NCI-H226 (cell line): ENCODE data around the gene XPR1.

Experiments
- DNase-seq: peaks from one replicate; pipeline ENCODE4 v3.0.0-alpha.2; 2015

The XPR1 gene

DNA sequence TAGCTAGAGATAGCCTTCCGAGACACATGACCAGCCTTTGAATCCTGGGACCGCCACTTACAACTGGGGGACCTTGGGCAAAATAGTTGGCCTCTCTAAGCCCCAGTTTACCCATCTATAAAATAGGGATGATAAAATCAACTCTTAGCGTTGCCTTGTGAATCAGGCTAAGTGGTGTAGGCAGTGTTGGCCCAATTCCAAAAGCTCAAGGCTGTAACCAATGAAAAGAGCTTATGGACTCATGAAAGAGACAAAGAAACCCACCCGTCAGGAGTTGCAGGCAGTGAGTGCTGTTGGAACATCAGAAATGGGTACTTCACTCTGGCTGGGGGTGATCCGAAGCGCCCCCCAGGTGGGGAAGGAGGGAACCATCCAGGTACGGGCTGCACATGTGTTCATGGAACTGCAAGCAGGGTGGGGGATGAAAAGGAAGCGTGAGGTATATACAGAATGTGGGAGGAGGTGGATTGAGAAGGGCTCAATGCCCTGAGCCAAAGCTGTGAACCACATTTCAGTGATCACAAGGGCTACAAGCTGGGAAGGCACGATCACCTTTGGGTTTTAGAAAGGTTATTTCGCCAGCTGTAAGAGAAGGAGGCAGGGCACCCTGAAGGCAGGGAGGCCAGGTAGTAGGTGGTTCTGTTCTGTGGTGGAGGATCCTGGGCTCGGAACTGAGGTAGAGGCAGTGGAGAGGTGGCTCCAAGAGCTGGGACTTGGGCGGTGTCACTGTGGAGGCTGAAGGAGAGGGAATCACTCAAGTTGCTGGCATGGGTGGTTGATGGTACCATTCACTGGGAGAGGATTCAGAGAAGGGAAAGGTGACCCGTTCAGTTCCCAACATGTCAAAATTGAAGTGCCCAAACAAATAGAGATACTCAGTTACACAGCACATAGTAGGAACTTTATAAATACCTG is 269.5 kb downstream of the XPR1 start:
- DNase-seq = no peak

DNA sequence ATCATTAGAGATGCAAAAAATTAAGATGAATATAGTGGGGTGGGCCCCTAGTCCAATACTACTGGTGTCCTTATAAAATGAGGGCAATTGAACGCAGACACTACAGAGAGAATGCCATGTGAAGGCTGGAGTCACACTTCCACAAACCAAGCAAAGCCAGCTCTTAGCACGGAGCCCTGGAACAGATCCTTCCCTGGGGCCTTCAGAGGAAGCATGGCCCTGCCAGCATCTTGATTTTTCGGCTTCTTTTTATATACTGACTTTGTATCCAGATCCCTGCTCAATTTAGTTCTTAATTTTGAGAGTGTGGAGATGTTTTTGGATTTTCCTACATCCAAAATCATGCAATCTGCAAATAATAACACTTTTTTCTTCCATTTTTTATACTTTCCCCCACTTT is 270.7 kb downstream of the XPR1 start:
- DNase-seq = no peak

DNA sequence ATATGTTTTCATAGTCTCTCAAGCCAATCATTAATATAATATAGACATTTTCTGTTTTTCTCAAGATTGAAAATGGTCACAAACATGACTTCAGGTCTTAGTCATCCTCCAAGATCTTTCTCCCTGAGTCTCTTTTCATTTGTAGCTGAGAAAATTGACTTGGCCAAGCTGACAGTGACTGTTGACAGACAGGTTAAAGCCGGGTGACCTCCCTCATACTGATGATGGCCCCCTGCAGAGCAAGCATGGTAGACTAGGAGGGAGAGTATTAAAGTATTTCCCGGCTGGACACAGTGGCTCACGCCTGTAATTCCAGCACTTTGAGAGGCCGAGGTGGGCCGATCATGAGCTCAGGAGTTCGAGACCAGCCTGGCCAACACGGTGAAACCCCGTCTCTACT is 274.1 kb downstream of the XPR1 start:
- DNase-seq = no peak

DNA sequence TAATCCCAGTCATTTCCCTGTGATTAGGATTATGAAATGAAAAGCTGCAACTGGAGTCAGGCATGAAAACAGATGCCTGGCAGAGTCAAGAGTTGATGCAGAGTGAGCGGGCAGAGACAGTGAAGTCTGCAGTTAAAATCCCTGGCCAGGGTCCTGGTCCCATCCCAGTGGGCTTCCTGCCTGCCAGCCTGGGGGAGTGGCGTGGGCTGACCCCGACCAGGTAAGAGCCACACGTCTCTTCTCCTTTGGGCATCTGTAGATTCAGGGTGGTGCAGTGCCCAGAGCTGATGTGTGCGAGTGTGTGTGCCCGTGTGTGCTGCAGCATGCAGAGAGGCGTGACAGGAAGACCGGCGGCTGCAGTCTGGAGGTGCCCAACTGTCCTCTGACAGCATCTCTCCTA is 274.7 kb downstream of the XPR1 start:
- DNase-seq = no peak

DNA sequence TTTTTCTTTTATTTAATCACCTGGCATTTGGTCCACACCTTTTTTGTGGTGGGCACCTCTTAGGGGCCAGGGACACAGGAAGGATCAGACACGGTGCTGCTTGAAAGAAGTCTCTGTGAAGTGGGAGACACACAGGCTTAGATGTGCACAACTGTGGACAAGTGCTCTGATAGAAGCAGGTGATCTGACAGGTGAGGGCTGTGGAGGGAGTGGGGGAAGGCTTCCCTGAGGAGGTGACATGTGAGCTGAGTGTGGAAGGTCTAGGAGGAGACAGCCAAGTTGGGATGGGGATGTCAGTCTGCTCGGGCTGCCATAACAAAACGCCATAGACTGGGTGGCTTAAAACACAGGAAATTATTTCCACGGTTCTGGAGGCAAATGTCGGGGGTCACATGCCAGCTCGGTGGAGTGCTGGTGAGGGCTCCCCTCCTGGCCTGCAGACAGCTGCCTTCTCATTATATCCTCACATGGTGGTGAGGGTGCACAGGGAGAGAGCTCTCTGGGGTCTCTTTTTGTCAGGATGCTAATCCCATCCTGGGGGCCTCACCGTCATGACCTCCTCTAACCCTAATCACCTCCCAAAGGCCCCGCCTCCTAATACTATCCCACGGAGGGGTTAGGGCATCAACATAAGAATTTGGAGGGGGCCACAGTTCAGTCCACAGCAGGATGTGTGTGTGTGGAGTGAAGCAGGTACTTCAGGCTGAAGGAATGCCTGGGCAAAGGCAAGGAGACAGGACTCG is 275.7 kb downstream of the XPR1 start:
- DNase-seq = no peak

DNA sequence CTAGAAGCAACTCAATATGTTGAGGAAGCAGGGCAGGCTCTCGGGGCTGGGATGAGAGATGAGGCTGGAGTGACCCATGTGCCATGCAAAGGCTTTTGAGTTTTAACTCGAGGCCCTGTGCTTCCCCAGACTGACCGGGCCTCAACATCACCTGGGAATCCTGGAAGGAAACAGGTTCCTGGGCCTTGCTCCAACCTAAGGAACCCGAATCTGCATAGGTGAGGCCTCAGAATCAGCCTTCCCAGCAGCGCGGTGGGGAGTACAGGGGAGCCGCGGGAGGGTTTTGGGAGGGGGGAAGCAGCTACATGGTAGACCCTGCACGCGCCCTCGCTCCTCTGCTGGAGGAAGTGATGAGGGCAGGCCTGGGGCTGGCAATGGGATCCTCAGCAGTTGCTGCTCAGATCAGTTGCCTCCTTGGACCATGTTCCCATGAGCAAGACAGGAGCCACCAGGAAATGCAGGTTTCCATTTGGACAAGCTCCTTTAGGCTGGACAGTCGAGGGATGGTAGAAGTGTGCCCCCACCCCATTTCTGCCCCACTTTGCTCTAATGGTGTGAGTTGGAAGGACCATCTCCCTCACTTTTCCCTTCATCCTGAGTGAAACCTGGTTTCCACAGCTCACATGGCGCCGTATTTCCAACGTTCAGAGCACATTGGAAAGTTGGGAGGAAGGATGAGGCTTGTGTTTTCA is 276.4 kb downstream of the XPR1 start:
- no peak for DNase-seq

DNA sequence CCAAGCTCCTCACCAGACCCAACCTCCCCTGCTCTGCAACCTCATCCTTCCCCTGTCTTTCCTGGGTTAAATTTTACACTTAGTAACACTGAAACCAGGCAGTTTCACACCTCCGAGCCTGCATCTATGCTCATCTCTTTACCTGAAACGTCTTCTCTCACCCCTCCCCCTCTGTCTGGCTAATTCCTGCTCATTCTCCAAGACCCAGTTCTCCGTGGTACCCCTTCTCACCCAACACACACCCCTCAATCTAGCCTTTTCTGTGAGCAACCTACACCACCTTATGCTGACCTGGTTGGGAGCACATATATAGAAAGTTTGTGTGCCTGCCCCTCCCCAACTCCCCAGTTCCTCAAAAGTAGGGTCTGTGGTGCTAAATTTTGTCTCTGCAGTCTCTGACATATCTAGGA is 277.2 kb downstream of the XPR1 start:
- DNase-seq = no peak

DNA sequence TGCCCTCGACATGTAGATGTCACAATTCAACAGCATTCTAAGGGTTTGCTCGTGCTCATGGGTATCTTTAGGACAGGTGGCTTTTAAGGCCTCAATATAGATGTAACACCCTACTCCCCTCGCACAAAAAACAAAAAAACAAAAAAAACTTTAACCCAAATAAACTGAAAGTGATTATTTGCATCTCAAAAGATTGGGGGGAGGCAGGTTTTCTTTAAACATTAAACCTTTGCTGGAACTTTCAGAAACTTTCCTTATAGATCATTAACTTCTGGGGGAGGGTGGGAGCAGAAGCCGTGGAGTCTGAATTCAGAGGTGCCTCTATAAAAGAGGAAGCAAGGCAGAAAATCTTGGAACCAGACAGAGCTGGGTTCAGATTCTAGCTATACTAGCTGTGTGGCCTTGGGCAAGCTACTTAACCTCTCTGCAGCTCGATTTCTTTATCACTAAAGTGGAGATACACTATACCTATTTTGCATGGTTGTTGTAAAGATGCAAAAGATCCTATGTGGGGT is 277.7 kb downstream of the XPR1 start:
- DNase-seq = no peak

DNA sequence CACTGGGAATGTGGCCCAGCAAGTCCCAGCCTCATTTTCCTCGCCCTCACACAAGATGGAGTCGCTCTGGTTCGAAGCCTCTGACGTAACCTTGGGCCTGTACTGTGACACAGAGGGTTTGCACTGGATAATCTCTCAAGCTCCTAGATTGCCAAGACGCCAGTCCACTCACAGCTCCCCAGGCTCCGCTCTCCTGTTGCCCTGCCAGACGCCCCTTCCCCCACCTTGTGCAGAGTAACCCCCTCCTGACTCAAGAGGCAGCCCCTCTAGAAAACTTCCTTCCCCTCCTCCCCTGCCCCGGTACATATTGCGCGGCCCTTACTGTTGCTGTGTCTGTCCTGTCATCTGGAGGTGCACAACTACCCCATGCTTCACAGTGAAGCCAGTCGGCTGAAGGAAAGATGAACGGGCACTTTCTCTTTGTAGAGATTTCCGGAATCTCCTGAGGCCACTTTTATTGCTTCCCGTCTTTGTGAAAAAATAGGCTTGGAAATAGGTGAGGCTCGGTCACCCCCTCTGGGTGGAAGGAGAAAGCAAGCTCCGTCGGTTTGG is 279.9 kb downstream of the XPR1 start:
- DNase-seq = no peak

DNA sequence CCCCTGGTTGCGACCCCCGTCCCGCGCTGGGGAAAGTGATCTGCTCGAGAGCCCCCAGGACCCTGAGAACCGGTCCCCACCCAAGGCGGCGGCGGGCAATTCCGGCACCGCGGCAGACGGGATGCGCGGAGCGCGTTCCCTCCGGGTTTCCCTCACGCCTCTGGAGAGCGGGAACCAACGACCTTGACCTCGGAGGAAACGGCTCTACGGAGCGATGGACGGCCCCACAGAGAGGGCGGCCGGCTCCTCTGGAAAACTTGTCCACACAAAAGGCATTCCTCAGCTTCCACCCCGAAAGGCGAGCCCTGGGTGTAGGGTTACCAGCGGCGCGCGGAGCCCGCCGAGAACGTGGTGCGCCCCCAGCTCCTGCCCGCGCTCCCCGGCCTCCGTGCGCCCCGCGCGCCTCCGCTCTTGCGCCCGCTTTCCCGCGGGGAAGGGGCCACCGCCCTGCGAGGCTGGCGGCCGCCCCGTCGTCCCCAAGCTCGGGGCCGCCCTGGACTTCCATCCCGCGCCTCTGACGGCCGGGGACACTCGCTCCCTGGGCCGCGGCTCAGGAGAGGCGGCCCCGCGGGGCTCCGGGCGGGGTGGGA is 280.5 kb downstream of the XPR1 start:
- no peak for DNase-seq

DNA sequence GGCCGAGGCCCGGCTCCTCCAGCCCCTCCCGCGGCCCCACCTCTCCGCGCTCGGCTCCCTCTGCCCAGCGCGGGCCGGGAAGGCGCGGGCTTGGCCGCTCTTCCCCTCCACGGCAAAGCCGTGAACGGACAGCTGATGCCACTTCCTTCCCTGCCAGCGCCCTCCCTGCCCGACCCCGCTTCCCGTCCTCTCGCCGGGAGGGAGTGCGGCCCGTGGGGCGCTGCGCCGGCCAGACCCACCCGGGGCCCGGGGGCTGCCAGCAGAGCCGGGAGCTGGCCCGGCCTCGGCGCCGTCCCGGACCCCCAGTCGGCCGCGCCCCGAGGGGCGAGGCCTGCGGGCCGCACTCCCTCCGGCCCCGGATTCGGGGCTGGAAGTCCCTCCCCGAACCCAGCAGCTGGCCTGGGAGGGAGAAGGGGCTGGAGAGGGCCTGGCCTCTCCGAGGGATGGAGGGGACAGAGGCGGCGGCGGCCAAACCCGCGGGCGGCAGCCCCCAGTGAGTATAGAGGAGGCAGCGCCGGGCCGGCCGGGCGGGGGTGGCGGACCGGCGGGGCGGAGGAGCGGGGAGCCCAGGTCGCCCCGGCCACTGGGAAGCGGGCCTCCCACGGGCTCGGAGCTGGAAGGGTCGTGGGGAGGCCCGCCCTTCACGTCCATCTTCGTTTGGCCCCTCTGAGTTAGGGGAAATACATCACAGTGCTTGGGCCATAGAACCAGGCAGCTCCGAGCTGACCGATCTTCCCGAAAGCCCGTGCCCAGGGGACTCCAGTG is 281.2 kb downstream of the XPR1 start, which contains the start of gene KIAA1614:
KIAA1614 (plus strand) TSS at position 97 of the 765 bp plus-strand sequence; CDS start at position 444, 347 bp downstream.
- no peak for DNase-seq

DNA sequence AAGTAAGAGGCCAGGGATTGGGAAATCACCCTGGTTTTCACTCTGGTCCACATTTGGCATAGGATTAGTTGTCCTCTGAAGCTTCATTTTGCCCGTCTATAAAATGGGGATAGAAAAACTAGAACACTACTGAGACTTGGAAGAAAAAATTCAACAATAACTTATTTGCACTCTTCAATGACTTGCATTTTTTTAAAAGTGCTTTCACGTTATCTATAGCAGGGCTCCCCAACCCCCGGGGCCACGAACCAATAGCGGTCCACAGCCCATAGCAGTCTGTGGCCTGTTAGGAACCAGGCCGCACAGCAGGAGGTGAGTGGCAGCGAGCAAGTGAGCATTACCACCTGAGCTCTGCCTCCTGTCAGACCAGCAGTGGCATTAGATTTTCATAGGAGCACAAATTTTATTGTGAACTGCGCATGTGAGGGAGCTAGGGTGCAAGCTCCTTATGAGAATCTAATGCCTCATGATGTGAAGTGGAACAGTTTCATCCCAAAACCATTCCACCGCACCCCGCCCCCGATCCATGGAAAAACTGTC is 283.7 kb downstream of the XPR1 start:
- DNase-seq = no peak

DNA sequence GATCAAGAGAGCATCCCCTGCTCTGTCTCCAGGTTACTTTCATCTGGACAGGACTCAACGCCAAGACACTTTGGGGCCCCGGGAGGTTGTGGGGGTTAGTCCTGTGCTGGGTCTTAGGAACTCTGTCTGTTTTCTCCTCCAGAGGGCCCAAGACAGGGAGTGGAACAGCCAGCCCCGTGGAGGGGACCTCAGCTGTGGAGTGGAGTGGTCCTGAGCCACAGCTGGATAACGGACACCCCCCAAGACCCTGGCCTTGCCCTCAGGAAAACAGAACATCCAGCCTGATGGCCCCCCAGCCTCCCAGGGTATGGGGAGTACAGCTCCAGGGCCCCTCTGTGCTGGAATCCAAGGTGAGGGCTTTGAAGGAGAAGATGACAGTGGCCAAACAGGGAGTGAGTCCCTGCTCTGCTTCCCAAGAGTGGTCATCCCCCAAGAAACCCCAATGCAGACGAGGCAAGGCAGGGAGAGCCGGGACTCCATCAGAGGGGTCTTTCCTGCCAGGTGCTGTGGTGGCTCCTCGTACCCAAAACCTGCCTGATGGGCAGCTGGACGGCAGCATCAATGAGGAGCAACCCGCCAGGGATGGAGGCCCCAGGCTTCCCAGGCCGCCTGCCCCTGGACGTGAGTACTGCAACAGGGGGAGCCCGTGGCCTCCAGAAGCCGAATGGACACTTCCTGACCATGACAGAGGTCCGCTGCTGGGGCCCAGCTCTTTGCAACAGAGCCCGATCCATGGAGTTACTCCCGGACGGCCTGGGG is 284.4 kb downstream of the XPR1 start:
- DNase-seq = no peak

DNA sequence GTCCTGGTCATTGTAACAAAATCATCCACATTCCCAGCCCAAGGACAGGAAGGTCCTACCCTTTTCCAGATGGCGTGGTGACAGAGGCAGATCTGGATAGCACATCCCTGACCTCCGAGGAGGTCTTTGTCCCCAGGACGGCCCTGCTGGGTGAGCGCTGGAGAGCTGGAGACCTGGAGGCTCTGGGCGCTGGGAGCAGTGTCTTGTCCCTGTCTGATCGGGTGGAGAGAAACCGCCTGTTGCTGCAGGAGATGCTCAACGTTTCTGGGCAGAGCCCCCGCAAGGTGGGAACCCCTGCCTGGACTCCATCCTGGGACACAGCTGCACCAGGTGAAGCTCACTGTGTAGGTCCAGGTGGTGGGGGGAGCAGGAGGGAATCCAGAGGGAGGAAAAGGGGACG is 284.9 kb downstream of the XPR1 start:
- no peak for DNase-seq

DNA sequence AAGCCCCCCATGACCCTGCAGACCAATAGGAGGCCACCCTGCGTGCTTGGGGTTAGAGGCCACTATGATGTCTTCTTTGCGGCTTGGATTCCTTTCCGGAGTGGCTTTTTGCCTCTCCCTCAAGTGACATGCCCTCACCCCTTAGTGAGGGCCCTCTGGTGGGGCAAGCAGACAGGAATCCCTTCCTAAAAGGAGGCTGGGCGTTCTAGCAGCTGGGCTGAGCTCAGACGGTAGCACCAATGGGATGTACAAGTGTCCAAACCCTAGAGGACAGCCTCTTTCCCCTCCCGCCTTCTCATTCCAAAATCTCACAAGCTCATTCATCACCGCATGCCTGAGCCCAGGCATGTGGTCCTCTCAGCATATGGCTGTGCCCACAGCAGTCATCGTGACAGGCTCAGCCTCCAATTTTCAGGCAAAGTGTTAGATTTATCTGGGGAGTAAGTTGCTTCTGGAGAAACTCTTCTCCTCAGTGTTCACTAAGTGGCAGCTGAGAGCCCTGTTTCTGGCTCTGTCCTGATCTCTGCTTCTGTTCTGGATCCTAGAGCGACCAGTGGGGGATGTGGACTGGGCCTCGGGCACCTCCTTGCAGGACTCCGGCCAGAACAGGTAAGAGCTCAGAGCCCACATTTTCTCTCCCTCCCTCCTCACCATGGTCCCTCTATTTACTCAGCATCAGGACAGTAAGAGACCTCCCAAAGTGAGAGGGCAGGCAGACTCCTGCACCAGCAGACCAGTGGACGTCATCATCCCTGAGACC is 285.7 kb downstream of the XPR1 start:
- DNase-seq = no peak

DNA sequence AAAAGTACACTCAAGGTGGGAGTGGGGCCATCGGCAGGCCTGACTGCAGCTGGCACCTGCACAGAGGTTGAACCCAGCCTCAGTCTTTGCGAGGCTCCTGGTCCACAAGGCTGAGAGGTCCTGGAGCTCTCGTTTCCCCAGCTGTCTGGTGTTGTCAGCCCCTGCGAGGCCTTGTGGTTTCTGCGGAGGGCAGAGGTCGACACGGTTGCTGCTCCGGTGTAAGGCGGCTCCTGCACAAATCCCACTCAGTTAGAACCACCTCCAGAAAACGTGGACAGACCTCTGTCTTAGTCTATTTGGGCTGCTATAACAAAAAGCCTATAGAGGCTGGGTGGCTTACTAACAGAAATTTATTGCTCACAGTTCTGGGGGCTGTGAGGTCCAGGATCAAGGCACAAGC is 286.7 kb downstream of the XPR1 start:
- DNase-seq = no peak

DNA sequence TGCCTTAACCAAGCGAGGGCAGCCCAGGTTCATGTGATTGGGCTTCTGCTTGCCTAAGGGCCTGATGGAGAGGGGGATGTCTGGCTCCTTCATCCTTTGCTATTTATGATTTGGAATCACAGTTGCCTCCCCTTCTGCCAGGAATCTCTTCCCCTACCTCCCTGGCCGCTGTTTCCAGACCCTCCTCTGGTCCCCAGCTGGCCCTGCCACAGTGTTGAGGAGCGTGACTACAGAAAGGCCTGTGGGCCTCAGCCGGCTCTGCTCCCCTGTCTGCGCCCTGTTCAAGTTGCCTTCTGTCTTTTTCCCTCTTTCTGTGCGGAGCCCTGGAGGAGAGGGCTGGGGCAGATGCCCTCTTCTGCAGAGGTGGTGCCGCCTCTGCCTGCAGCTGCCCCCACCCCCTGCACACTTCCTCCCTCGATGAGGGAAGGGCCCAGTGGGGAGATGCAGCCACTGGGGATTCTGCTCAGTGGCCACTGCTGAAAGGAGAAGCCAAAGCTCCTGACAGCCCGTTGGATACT is 287.4 kb downstream of the XPR1 start:
- no peak for DNase-seq

DNA sequence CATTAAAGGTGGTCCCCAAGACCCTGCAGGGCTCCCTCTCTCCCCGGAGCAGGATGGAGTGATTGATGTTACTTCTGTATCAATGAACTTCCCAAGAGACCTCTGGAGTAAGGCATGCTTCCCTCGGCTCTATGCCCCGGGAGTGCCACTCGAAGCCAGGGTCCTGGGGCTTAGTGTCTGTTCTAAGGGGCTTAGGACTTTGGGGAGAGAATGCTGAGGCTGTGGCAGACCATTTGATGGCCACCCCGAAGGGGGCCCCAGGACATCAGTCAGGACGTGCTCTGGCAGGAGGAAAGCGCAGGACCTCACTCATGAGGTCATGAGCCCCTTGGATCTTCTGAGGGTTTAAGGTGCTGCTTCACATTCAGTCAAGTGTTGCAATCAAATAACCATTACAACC is 288.4 kb downstream of the XPR1 start:
- DNase-seq = no peak

DNA sequence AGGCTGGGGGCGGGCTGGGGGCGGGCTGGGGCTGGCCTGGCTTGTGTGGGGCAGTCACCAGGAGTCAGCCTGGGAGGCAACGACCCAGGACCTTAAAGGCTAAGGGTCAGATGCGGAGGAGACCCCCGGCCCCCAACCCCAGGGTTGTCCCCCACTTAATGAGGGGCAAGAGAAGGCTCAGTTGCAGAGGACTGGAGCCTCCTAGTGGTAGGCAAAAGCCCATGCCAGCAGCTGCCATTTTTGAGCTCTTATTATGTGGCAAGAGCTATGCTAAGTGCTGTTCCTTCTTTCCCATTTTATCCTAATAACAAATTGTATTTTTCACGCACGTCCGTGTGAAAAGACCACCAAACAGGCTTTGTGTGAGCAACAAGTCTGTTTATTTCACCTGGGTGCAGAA is 288.9 kb downstream of the XPR1 start:
- DNase-seq = no peak

DNA sequence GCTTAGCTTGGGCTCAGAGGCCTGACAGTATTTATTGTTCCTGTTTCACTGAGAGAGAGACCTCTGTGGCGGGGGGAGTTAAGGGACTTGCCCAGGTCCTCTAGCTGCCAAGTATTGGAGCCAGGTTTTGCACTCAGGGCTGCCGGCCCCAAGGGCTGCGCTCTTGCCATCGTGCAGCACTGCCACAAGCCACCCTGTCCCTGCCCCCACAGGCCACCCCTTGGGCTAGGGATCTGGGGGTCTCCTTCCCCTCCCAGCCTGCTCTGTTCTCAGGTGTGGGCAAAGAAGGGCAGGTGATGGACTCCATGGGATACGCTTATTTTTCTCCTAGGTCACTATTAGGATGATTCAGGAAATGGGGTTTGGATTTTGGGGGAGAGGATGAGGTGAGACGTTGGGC is 289.6 kb downstream of the XPR1 start:
- DNase-seq = no peak
